Endothelial cell of umbilical vein (primary cell): ENCODE measurements around the gene KMT2C. TPM values are rescaled to one million over a fixed set of nuclear protein-coding genes. Genes with fewer than 3 reads are reported as not detected.

Experiments used
- BruUV-seq: library from RNA; stranded (reverse); fragments of 400-500 nt; replicated peaks from 2 replicates; lab custom pipeline; 2021; lab: Mats Ljungman, UMichigan
- CTCF ChIA-PET: fragments of 300-600, 350-600 bp; sonication (Branson Sonifier 250); formaldehyde crosslinking; loops from one replicate; lab custom pipeline; 2021; ENCODE audit warnings: antibody characterized with exemption, inconsistent platforms; lab: Charles Lee
- POLR2A ChIA-PET: fragments of 300-600, 350-600 bp; sonication (Branson Sonifier 250); formaldehyde crosslinking; loops from one replicate; lab custom pipeline; 2021; ENCODE audit warnings: antibody characterized with exemption, inconsistent platforms; lab: Charles Lee
- DNase-seq: peaks from one replicate; pipeline ENCODE4 v3.0.0-alpha.2; 2011; ENCODE audit warnings: low read depth, low spot score
- FAIRE-seq: peaks from 2 replicates; lab custom pipeline; 2011; peaks lifted over from hg19 to GRCh38; lab: Jason Lieb, UNC
- H2AFZ ChIP-seq: 2 replicates; pipeline ENCODE4 v1.6.0; 2012; ENCODE audit warnings: low read depth, low read length, control low read depth, inconsistent platforms
- H3K27ac ChIP-seq: 2 replicates; pipeline ENCODE4 v1.5.1; 2011; ENCODE audit warnings: low read depth, mild to moderate bottlenecking, control low read depth, low read length, moderate library complexity; ENCODE audit not compliant: insufficient read depth
- H3K27me3 ChIP-seq, 2 experiments: 2 replicates each; pipeline versions ENCODE4 v1.6.0 to v1.6.1; 2011; ENCODE audit warnings: low read length in 2 of 2, mixed read lengths in 1 of 2; ENCODE audit not compliant: control insufficient read depth in 2 of 2, insufficient read depth in 2 of 2
- H3K36me3 ChIP-seq, 2 experiments: 2 replicates in 1 of 2; 3 replicates in 1 of 2; pipeline ENCODE4 v1.5.1; 2011; ENCODE audit warnings: low read length in 2 of 2, mild to moderate bottlenecking in 1 of 2, moderate library complexity in 1 of 2; ENCODE audit not compliant: control insufficient read depth in 2 of 2, insufficient read depth in 2 of 2; ENCODE audit errors: extremely low read depth in 1 of 2
- H3K4me1 ChIP-seq: 3 replicates; pipeline ENCODE4 v1.5.1; 2011; ENCODE audit warnings: mild to moderate bottlenecking, low read length; ENCODE audit not compliant: control insufficient read depth, insufficient read depth; ENCODE audit errors: extremely low read depth
- H3K4me2 ChIP-seq: 2 replicates; pipeline ENCODE4 v1.6.1; 2011; ENCODE audit warnings: low read length, control low read depth, mixed read lengths; ENCODE audit not compliant: insufficient read depth
- H3K4me3 ChIP-seq, 3 experiments: fragments of 200-600 bp in 1 of 3; sonication (generic), shearing (Covaris generic) in 1 of 3; replicated peaks in 1 of 3; 2 replicates each; pipeline ENCODE4 v1.5.1; 2011 to 2016; ENCODE audit warnings: control low read depth in 3 of 3, low read length in 3 of 3, mild to moderate bottlenecking in 2 of 3, inconsistent platforms in 1 of 3, low read depth in 1 of 3, moderate library complexity in 1 of 3; ENCODE audit not compliant: insufficient read depth in 1 of 3
- H3K79me2 ChIP-seq: 2 replicates; pipeline ENCODE4 v1.6.0; 2012; ENCODE audit warnings: low read length, inconsistent platforms; ENCODE audit not compliant: control insufficient read depth, insufficient read depth
- H3K9ac ChIP-seq: replicated peaks from 2 replicates; pipeline ENCODE3; 2011; ENCODE audit warnings: low read length, control low read depth; ENCODE audit not compliant: insufficient read depth; ENCODE audit errors: extremely low read depth
- H3K9me1 ChIP-seq: replicated peaks from 3 replicates; pipeline ENCODE4 v1.6.0; 2011; ENCODE audit warnings: mild to moderate bottlenecking, low read length; ENCODE audit not compliant: control insufficient read depth, insufficient read depth; ENCODE audit errors: extremely low read depth
- H3K9me3 ChIP-seq: replicated peaks from 2 replicates; pipeline ENCODE4 v1.5.1; 2012; ENCODE audit warnings: low read length, inconsistent platforms; ENCODE audit not compliant: control insufficient read depth, insufficient read depth
- H4K20me1 ChIP-seq: replicated peaks from 2 replicates; pipeline ENCODE3; 2011; ENCODE audit warnings: mild to moderate bottlenecking, low read length; ENCODE audit not compliant: control insufficient read depth, insufficient read depth; ENCODE audit errors: extremely low read depth
- EZH2 ChIP-seq: IDR thresholded peaks from 2 replicates; pipeline ENCODE4 v1.6.1; 2012; ENCODE audit warnings: borderline replicate concordance, low read depth, mild to moderate bottlenecking, moderate library complexity, low read length, inconsistent platforms; ENCODE audit not compliant: severe bottlenecking
- FOS ChIP-seq: IDR thresholded peaks from 2 replicates; pipeline ENCODE4 v1.6.1; 2011; ENCODE audit warnings: mild to moderate bottlenecking, low read length, moderate library complexity, borderline replicate concordance; ENCODE audit not compliant: insufficient read depth
- GATA2 ChIP-seq: IDR thresholded peaks from 2 replicates; pipeline ENCODE4 v1.7.0; 2011; ENCODE audit warnings: low read depth, mild to moderate bottlenecking, moderate library complexity, mixed read lengths, low read length; ENCODE audit not compliant: insufficient read length, insufficient read depth
- JUN ChIP-seq: IDR thresholded peaks from 2 replicates; pipeline ENCODE4 v1.6.1; 2011; ENCODE audit warnings: borderline replicate concordance, low read depth; ENCODE audit not compliant: insufficient read length, insufficient read depth
- MYC ChIP-seq: IDR thresholded peaks from one replicate; pipeline ENCODE4 v1.6.1; 2011; ENCODE audit warnings: mild to moderate bottlenecking, low read depth, low read length
- POLR2A ChIP-seq: IDR thresholded peaks from 2 replicates; pipeline ENCODE4 v1.6.1; 2012; ENCODE audit warnings: low read depth, mild to moderate bottlenecking, control low read depth, low read length
- POLR2AphosphoS5 ChIP-seq: IDR thresholded peaks from 2 replicates; pipeline ENCODE4 v1.6.1; 2012; ENCODE audit warnings: low read depth, mild to moderate bottlenecking, control low read depth, low read length, moderate library complexity; ENCODE audit not compliant: insufficient read depth
- dilution Hi-C: fragments of 300-500 bp; cut with MboI; formaldehyde crosslinking; loops from one replicate; pipeline ENCODE4 v1.15.0; 2019; ENCODE audit warnings: low sequenced_read_pairs; ENCODE audit not compliant: extremely low pct_ligation_motif_present
- intact Hi-C: fragments of 100-400 bp; cut with micrococcal nuclease; formaldehyde crosslinking; loops from one replicate; pipeline ENCODE4 v1.10.0; 2022
- polyA plus RNA-seq, 4 experiments: library from polyadenylated mRNA; depleted of rRNA in 3 of 4; stranded (reverse) in 3 of 4; unstranded in 1 of 4; fragments of >200 nt; gene quantifications; 2 replicates each; pipeline versions ENCODE4 v1.2.1 to v1.2.3, GENCODE V29; 2011 to 2012; ENCODE audit warnings: missing spikeins in 1 of 4
- total RNA-seq: library from RNA; stranded (reverse); gene quantifications from 2 replicates; pipeline ENCODE4 v1.2.3, GENCODE V29; 2021
- TF ChIP-seq, protein P1 (sequence below), 2 donors: IDR thresholded peaks; 1 replicate in 1 of 2; 2 replicates in 1 of 2; pipeline ENCODE4 v1.5.1; 2011; ENCODE audit warnings: low read length in 2 of 2, mild to moderate bottlenecking in 2 of 2, moderate library complexity in 2 of 2, control low read depth in 1 of 2, inconsistent platforms in 1 of 2, low read depth in 1 of 2; ENCODE audit not compliant: insufficient read depth in 1 of 2; ENCODE audit errors: extremely low read depth in 1 of 2
- TF ChIP-seq, protein P2 (sequence below): IDR thresholded peaks from 2 replicates; pipeline ENCODE4 v1.6.1; 2011; ENCODE audit not compliant: insufficient read depth, insufficient read length

Gene KMT2C
- total and polyA plus RNA-seq, 2 donors (not counting 3 experiments of a cell fraction or from before 2014, with no cell fraction given): 8.0 to 53.7 TPM

DNA sequence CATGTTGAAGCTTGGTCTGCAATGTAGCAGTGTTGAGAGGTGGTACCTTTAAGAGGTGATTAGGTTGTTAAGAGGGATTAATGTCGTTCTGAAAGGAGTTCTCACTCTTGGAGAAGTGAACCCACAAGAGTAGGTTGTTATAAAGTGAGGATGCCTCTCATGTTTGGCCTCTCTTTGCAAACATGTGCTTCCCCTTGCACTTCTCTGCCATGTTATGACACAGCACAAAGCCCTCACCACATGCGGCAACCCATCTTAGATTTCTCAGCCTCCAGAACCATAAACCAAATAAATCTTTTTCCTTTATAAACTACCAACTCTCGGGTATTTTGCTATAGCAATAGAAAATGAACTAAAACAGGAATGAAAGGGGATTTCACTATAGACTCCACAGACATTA is 66.3 kb downstream of the KMT2C start:
- DNase-seq (no peak), FAIRE-seq (no peak)
- no TSS peak for BruUV-seq
- ChIA-PET CTCF (no interaction called here), POLR2A (no interaction called here)
- no peaks in the 10 kb centered on the region for H3K27me3 ChIP-seq
- H3K4me3 ChIP-seq: no peak overlapping the region
- TF ChIP-seq FOS (no peak), POLR2A (no peak), MYC (no peak), POLR2AphosphoS5 (no peak), GATA2 (no peak), JUN (no peak), EZH2 (no peak)
- TF ChIP-seq, protein P1, sequence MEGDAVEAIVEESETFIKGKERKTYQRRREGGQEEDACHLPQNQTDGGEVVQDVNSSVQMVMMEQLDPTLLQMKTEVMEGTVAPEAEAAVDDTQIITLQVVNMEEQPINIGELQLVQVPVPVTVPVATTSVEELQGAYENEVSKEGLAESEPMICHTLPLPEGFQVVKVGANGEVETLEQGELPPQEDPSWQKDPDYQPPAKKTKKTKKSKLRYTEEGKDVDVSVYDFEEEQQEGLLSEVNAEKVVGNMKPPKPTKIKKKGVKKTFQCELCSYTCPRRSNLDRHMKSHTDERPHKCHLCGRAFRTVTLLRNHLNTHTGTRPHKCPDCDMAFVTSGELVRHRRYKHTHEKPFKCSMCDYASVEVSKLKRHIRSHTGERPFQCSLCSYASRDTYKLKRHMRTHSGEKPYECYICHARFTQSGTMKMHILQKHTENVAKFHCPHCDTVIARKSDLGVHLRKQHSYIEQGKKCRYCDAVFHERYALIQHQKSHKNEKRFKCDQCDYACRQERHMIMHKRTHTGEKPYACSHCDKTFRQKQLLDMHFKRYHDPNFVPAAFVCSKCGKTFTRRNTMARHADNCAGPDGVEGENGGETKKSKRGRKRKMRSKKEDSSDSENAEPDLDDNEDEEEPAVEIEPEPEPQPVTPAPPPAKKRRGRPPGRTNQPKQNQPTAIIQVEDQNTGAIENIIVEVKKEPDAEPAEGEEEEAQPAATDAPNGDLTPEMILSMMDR (IDR thresholded peaks at IDR 0.05; ENCODE audit: extremely low read depth in 1 of 2, insufficient read depth in 1 of 2, low read depth in 1 of 2, low read length in 2 of 2): no peak
- TF ChIP-seq, protein P2, sequence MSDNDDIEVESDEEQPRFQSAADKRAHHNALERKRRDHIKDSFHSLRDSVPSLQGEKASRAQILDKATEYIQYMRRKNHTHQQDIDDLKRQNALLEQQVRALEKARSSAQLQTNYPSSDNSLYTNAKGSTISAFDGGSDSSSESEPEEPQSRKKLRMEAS: no peak
- H3K9me3 ChIP-seq: no peaks in the 10 kb centered on the region
- no peaks in the 10 kb centered on the region for H3K36me3 ChIP-seq
- H3K9ac ChIP-seq: no peak overlapping the region
- H3K27ac ChIP-seq: no peak overlapping the region
- no peak overlapping the region for H3K4me2 ChIP-seq
- H2AFZ ChIP-seq: no peak overlapping the region
- intact Hi-C loops (no loop called here), dilution Hi-C loops (no loop called here)
- H3K79me2 ChIP-seq: peaks cover 72% of the 10 kb centered on the region
- H3K4me1 ChIP-seq: no peaks in the 10 kb centered on the region
- H4K20me1 ChIP-seq: peaks cover 7% of the 10 kb centered on the region
- no peaks in the 10 kb centered on the region for H3K9me1 ChIP-seq
